ENCODE data around the gene CAMKMT.
"Not testable (repeated sequence)": the region's sequence is repeated elsewhere in the genome, so short reads cannot be mapped to it uniquely, and the experiment has no call there.

GRCh38 chr2:44505664-44506063, 143.9 kb downstream of the CAMKMT start:
- TF ChIP-seq BHLHE40 (IDR thresholded peaks at IDR 0.05; ENCODE audit: low read length); JUNB (CRISPR knock-in tag; conservative IDR thresholded peaks at IDR 0.05); TAF1 (IDR thresholded peaks at IDR 0.05; ENCODE audit: control insufficient read depth, extremely low read depth, insufficient read depth, low read length, severe bottlenecking); ATF6 (CRISPR knock-in tag; IDR thresholded peaks at IDR 0.05); ZFX (CRISPR knock-in tag; IDR thresholded peaks at IDR 0.05); ZNF76 (CRISPR knock-in tag; IDR thresholded peaks at IDR 0.05; ENCODE audit: borderline replicate concordance); ZNF253 (CRISPR knock-in tag; conservative IDR thresholded peaks at IDR 0.05); NUFIP1 (IDR thresholded peaks at IDR 0.05; ENCODE audit: partially characterized antibody); ZBTB12 (CRISPR knock-in tag; IDR thresholded peaks at IDR 0.05): not testable (repeated sequence)
- TF ChIP-seq, protein P1, sequence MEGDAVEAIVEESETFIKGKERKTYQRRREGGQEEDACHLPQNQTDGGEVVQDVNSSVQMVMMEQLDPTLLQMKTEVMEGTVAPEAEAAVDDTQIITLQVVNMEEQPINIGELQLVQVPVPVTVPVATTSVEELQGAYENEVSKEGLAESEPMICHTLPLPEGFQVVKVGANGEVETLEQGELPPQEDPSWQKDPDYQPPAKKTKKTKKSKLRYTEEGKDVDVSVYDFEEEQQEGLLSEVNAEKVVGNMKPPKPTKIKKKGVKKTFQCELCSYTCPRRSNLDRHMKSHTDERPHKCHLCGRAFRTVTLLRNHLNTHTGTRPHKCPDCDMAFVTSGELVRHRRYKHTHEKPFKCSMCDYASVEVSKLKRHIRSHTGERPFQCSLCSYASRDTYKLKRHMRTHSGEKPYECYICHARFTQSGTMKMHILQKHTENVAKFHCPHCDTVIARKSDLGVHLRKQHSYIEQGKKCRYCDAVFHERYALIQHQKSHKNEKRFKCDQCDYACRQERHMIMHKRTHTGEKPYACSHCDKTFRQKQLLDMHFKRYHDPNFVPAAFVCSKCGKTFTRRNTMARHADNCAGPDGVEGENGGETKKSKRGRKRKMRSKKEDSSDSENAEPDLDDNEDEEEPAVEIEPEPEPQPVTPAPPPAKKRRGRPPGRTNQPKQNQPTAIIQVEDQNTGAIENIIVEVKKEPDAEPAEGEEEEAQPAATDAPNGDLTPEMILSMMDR (IDR thresholded peaks at IDR 0.05 in 2 of 3, conservative IDR thresholded peaks at IDR 0.05 in 1 of 3; ENCODE audit: insufficient read depth in 2 of 3, low read depth in 1 of 3, low read length in 3 of 3): not testable (repeated sequence)
- TF ChIP-seq, protein P2, sequence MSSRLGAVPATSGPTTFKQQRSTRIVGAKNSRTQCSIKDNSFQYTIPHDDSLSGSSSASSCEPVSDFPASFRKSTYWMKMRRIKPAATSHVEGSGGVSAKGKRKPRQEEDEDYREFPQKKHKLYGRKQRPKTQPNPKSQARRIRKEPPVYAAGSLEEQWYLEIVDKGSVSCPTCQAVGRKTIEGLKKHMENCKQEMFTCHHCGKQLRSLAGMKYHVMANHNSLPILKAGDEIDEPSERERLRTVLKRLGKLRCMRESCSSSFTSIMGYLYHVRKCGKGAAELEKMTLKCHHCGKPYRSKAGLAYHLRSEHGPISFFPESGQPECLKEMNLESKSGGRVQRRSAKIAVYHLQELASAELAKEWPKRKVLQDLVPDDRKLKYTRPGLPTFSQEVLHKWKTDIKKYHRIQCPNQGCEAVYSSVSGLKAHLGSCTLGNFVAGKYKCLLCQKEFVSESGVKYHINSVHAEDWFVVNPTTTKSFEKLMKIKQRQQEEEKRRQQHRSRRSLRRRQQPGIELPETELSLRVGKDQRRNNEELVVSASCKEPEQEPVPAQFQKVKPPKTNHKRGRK (tag; IDR thresholded peaks at IDR 0.05): not testable (repeated sequence)
